WTC11 (cell line): Measurements from ENCODE around the gene KRT86. TPM values are rescaled to one million over a fixed set of nuclear protein-coding genes. Genes with fewer than 3 reads are reported as not detected.

Experiments
- ATAC-seq: fragments of 200-7000 bp; cut with Tn5 transposase; 2 replicates; pipeline ENCODE4 v1.10.0; 2021; ENCODE audit warnings: mild to moderate bottlenecking, moderate library complexity
- CTCF ChIA-PET: fragments of 300-600 bp; sonication (Branson Sonifier 250); formaldehyde crosslinking; loops from one replicate; lab custom pipeline; 2021; ENCODE audit warnings: antibody characterized with exemption; lab: Charles Lee
- POLR2A ChIA-PET: fragments of 350-600 bp; sonication (Branson Sonifier 250); formaldehyde crosslinking; loops from one replicate; lab custom pipeline; 2021; ENCODE audit warnings: antibody characterized with exemption; lab: Charles Lee
- DNase-seq: peaks from one replicate; pipeline ENCODE4 v3.0.0; 2021; ENCODE audit warnings: low spot score
- H3K27ac Mint-ChIP-seq: 2 replicates; pipeline ENCODE4 v1.8.0; 2021; ENCODE audit warnings: mixed read lengths
- H3K27me3 Mint-ChIP-seq: 2 replicates; pipeline ENCODE4 v1.8.0; 2021; ENCODE audit warnings: low read depth, mild to moderate bottlenecking, moderate library complexity, mixed read lengths
- H3K36me3 Mint-ChIP-seq: 2 replicates; pipeline ENCODE4 v1.8.0; 2021; ENCODE audit warnings: mixed read lengths
- H3K4me1 Mint-ChIP-seq: 2 replicates; pipeline ENCODE4 v1.8.0; 2022; ENCODE audit warnings: mixed read lengths
- H3K4me3 Mint-ChIP-seq: 2 replicates; pipeline ENCODE4 v1.8.0; 2021; ENCODE audit warnings: mild to moderate bottlenecking, moderate library complexity, mixed read lengths
- H3K9me3 Mint-ChIP-seq: 2 replicates; pipeline ENCODE4 v1.8.0; 2021; ENCODE audit warnings: mixed read lengths
- ELF4 ChIP-seq: sonication (generic); formaldehyde crosslinking; IDR thresholded peaks from 2 replicates; pipeline ENCODE4 v1.8.1; 2022; ENCODE audit warnings: low read depth, mild to moderate bottlenecking, moderate library complexity, missing genetic modification reagents
- EMX1 ChIP-seq: fragments of 250-450 bp; sonication (Bioruptor Pico); IDR thresholded peaks from 2 replicates; pipeline ENCODE4 v1.8.0; 2021; ENCODE audit warnings: mild to moderate bottlenecking
- IRF2 ChIP-seq: sonication (generic); formaldehyde crosslinking; IDR thresholded peaks from 2 replicates; pipeline ENCODE4 v1.8.0; 2022; ENCODE audit warnings: low read depth, missing genetic modification reagents, borderline replicate concordance
- NR3C1 ChIP-seq: sonication (generic); formaldehyde crosslinking; conservative IDR thresholded peaks from 2 replicates; pipeline ENCODE4 v1.8.1; 2023; ENCODE audit warnings: low read depth, mild to moderate bottlenecking, missing genetic modification reagents
- RELA ChIP-seq: sonication (generic); formaldehyde crosslinking; IDR thresholded peaks from 2 replicates; pipeline ENCODE4 v1.8.1; 2022; ENCODE audit warnings: missing genetic modification reagents, mild to moderate bottlenecking, borderline replicate concordance
- TEAD4 ChIP-seq: sonication (generic); formaldehyde crosslinking; IDR thresholded peaks from 2 replicates; pipeline ENCODE4 v1.8.0; 2022; ENCODE audit warnings: mild to moderate bottlenecking, missing genetic modification reagents
- ZNF416 ChIP-seq: fragments of 250-450 bp; sonication (Bioruptor Pico); IDR thresholded peaks from 2 replicates; pipeline ENCODE4 v1.9.0; 2021; ENCODE audit warnings: mild to moderate bottlenecking, inconsistent platforms
- ZNF423 ChIP-seq: fragments of 250-450 bp; sonication (Bioruptor Pico); IDR thresholded peaks from 2 replicates; pipeline ENCODE4 v2.1.2; 2022; ENCODE audit warnings: mild to moderate bottlenecking, moderate library complexity
- total RNA-seq: library from RNA; stranded (reverse); gene quantifications from 3 replicates; pipeline ENCODE4 v1.2.3, GENCODE V29; 2021
- TF ChIP-seq, protein P1 (sequence below): sonication (generic); formaldehyde crosslinking; IDR thresholded peaks from 2 replicates; pipeline ENCODE4 v1.8.0; 2023; ENCODE audit warnings: missing genetic modification reagents, mild to moderate bottlenecking, borderline replicate concordance
- TF ChIP-seq, protein P2 (sequence below): sonication (generic); formaldehyde crosslinking; IDR thresholded peaks from 2 replicates; pipeline ENCODE4 v1.8.0; 2023; ENCODE audit warnings: mild to moderate bottlenecking, missing genetic modification reagents
- TF ChIP-seq, protein P3 (sequence below): sonication (generic); formaldehyde crosslinking; IDR thresholded peaks from 2 replicates; pipeline ENCODE4 v1.8.0; 2022; ENCODE audit warnings: mild to moderate bottlenecking, missing genetic modification reagents
- TF ChIP-seq, protein P4 (sequence below): sonication (generic); formaldehyde crosslinking; IDR thresholded peaks from 2 replicates; pipeline ENCODE4 v1.8.0; 2023; ENCODE audit warnings: missing genetic modification reagents
- TF ChIP-seq, protein P5 (sequence below): fragments of 250-450 bp; sonication (Bioruptor Pico); IDR thresholded peaks from 2 replicates; pipeline ENCODE4 v1.9.0; 2021; ENCODE audit warnings: mild to moderate bottlenecking
- TF ChIP-seq, protein P6 (sequence below): fragments of 250-450 bp; sonication (Bioruptor Pico); IDR thresholded peaks from 2 replicates; pipeline ENCODE4 v1.9.0; 2021; ENCODE audit warnings: mild to moderate bottlenecking
- TF ChIP-seq, protein P7 (sequence below): sonication (generic); formaldehyde crosslinking; IDR thresholded peaks from 2 replicates; pipeline ENCODE4 v1.8.1; 2022; ENCODE audit warnings: low read depth, missing genetic modification reagents, borderline replicate concordance

The KRT86 gene
- total RNA-seq, 1 experiment from 2014 or later = 0.11 TPM

DNA sequence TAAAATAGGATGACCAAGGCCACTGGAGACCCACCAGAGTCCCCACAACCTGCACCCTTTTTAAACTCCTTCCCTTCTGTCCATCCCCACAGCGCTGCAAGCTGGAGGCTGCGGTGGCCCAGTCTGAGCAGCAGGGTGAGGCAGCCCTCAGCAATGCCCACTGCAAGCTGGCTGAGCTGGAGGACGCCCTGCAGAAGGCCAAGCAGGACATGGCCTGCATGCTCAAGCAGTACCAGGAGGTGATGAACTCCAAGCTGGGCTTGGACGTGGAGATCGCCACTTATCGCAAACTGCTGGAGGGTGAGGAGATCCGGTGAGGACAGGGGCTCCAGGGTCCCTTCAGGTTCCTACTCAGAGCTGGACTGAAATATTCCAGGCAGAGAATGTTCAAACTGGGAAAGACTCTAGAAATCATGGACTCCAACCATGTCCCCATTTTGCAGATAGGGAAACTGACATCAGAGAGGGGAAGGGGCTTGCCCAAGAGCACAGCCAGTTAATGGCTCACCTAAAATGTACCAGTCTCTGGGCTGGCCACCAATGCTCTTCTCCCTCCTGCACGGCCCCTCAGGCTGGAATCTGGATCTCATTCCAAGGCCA is 75.7 kb downstream of the KRT86 start:
- CTCF ChIA-PET = interaction anchor here (0.6 to 1.8 kb wide), 3 partner anchors 12 to 194 kb away, joined by 3 to 7 read pairs (median 7); no protein-coding TSS in a partner anchor
- 0 out of 2 replicates have a peak, but pooled peaks cover 3% of the 10 kb centered on the region for H3K4me1 Mint-ChIP-seq
- no peak overlapping the region for H3K27ac Mint-ChIP-seq
- H3K9me3 Mint-ChIP-seq = no peaks in the 10 kb centered on the region
- no peaks in the 10 kb centered on the region for H3K27me3 Mint-ChIP-seq
- no peaks in the 10 kb centered on the region for H3K36me3 Mint-ChIP-seq
- no peak for ATAC-seq
- H3K4me3 Mint-ChIP-seq = no peak overlapping the region
- POLR2A ChIA-PET = no interaction called here
- DNase-seq = no peak
- TF ChIP-seq, protein P1, sequence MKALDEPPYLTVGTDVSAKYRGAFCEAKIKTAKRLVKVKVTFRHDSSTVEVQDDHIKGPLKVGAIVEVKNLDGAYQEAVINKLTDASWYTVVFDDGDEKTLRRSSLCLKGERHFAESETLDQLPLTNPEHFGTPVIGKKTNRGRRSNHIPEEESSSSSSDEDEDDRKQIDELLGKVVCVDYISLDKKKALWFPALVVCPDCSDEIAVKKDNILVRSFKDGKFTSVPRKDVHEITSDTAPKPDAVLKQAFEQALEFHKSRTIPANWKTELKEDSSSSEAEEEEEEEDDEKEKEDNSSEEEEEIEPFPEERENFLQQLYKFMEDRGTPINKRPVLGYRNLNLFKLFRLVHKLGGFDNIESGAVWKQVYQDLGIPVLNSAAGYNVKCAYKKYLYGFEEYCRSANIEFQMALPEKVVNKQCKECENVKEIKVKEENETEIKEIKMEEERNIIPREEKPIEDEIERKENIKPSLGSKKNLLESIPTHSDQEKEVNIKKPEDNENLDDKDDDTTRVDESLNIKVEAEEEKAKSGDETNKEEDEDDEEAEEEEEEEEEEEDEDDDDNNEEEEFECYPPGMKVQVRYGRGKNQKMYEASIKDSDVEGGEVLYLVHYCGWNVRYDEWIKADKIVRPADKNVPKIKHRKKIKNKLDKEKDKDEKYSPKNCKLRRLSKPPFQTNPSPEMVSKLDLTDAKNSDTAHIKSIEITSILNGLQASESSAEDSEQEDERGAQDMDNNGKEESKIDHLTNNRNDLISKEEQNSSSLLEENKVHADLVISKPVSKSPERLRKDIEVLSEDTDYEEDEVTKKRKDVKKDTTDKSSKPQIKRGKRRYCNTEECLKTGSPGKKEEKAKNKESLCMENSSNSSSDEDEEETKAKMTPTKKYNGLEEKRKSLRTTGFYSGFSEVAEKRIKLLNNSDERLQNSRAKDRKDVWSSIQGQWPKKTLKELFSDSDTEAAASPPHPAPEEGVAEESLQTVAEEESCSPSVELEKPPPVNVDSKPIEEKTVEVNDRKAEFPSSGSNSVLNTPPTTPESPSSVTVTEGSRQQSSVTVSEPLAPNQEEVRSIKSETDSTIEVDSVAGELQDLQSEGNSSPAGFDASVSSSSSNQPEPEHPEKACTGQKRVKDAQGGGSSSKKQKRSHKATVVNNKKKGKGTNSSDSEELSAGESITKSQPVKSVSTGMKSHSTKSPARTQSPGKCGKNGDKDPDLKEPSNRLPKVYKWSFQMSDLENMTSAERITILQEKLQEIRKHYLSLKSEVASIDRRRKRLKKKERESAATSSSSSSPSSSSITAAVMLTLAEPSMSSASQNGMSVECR (CRISPR knock-in tag) = no peak
- TF ChIP-seq, protein P2, sequence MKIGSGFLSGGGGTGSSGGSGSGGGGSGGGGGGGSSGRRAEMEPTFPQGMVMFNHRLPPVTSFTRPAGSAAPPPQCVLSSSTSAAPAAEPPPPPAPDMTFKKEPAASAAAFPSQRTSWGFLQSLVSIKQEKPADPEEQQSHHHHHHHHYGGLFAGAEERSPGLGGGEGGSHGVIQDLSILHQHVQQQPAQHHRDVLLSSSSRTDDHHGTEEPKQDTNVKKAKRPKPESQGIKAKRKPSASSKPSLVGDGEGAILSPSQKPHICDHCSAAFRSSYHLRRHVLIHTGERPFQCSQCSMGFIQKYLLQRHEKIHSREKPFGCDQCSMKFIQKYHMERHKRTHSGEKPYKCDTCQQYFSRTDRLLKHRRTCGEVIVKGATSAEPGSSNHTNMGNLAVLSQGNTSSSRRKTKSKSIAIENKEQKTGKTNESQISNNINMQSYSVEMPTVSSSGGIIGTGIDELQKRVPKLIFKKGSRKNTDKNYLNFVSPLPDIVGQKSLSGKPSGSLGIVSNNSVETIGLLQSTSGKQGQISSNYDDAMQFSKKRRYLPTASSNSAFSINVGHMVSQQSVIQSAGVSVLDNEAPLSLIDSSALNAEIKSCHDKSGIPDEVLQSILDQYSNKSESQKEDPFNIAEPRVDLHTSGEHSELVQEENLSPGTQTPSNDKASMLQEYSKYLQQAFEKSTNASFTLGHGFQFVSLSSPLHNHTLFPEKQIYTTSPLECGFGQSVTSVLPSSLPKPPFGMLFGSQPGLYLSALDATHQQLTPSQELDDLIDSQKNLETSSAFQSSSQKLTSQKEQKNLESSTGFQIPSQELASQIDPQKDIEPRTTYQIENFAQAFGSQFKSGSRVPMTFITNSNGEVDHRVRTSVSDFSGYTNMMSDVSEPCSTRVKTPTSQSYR (CRISPR knock-in tag) = no peak
- no peak for TF ChIP-seq ELF4
- TF ChIP-seq, protein P3, sequence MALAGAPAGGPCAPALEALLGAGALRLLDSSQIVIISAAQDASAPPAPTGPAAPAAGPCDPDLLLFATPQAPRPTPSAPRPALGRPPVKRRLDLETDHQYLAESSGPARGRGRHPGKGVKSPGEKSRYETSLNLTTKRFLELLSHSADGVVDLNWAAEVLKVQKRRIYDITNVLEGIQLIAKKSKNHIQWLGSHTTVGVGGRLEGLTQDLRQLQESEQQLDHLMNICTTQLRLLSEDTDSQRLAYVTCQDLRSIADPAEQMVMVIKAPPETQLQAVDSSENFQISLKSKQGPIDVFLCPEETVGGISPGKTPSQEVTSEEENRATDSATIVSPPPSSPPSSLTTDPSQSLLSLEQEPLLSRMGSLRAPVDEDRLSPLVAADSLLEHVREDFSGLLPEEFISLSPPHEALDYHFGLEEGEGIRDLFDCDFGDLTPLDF (CRISPR knock-in tag) = no peak
- TF ChIP-seq RELA (CRISPR knock-in tag) = no peak

DNA sequence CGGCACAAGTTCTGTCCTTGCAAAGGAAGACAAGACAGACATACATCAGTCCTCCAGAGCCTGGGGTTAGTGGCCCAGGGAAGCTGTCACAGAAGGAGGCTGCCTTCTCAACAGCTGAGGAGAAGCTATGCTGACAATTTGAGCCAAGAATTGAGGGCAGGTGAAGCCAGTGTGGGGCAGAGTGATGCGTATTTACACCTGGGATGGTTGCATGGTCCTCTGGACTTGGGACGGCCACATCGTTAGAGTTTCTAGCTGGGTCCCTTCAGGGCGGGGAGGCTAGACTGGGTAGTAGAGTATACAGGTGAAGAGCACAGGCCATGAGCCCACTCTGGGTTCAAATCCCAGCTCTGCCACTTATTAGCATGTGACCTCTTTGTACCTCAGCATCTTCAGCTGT is 76.3 kb downstream of the KRT86 start:
- no peaks in the 10 kb centered on the region for H3K27me3 Mint-ChIP-seq
- H3K36me3 Mint-ChIP-seq = no peaks in the 10 kb centered on the region
- DNase-seq = no peak
- 0 out of 2 replicates have a peak, but pooled peaks cover 3% of the 10 kb centered on the region for H3K4me1 Mint-ChIP-seq
- ChIA-PET POLR2A (no interaction called here), CTCF (interaction anchor here (0.5 to 2.2 kb wide), 6 partner anchors 11 to 194 kb away, joined by 3 to 8 read pairs (median 6); no protein-coding TSS in a partner anchor)
- no peak for ATAC-seq
- H3K9me3 Mint-ChIP-seq = no peaks in the 10 kb centered on the region
- H3K4me3 Mint-ChIP-seq = no peak overlapping the region
- H3K27ac Mint-ChIP-seq = no peak overlapping the region
- no peak for TF ChIP-seq TEAD4 (CRISPR knock-in tag)
- TF ChIP-seq ZNF423 = no peak
- TF ChIP-seq, protein P4, sequence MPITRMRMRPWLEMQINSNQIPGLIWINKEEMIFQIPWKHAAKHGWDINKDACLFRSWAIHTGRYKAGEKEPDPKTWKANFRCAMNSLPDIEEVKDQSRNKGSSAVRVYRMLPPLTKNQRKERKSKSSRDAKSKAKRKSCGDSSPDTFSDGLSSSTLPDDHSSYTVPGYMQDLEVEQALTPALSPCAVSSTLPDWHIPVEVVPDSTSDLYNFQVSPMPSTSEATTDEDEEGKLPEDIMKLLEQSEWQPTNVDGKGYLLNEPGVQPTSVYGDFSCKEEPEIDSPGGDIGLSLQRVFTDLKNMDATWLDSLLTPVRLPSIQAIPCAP (CRISPR knock-in tag) = no peak
- TF ChIP-seq IRF2 (CRISPR knock-in tag) = no peak
- TF ChIP-seq, protein P5, sequence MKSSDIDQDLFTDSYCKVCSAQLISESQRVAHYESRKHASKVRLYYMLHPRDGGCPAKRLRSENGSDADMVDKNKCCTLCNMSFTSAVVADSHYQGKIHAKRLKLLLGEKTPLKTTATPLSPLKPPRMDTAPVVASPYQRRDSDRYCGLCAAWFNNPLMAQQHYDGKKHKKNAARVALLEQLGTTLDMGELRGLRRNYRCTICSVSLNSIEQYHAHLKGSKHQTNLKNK (CRISPR knock-in tag) = no peak
- TF ChIP-seq, protein P6, sequence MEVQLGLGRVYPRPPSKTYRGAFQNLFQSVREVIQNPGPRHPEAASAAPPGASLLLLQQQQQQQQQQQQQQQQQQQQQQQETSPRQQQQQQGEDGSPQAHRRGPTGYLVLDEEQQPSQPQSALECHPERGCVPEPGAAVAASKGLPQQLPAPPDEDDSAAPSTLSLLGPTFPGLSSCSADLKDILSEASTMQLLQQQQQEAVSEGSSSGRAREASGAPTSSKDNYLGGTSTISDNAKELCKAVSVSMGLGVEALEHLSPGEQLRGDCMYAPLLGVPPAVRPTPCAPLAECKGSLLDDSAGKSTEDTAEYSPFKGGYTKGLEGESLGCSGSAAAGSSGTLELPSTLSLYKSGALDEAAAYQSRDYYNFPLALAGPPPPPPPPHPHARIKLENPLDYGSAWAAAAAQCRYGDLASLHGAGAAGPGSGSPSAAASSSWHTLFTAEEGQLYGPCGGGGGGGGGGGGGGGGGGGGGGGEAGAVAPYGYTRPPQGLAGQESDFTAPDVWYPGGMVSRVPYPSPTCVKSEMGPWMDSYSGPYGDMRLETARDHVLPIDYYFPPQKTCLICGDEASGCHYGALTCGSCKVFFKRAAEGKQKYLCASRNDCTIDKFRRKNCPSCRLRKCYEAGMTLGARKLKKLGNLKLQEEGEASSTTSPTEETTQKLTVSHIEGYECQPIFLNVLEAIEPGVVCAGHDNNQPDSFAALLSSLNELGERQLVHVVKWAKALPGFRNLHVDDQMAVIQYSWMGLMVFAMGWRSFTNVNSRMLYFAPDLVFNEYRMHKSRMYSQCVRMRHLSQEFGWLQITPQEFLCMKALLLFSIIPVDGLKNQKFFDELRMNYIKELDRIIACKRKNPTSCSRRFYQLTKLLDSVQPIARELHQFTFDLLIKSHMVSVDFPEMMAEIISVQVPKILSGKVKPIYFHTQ (CRISPR knock-in tag) = no peak
- TF ChIP-seq, protein P7, sequence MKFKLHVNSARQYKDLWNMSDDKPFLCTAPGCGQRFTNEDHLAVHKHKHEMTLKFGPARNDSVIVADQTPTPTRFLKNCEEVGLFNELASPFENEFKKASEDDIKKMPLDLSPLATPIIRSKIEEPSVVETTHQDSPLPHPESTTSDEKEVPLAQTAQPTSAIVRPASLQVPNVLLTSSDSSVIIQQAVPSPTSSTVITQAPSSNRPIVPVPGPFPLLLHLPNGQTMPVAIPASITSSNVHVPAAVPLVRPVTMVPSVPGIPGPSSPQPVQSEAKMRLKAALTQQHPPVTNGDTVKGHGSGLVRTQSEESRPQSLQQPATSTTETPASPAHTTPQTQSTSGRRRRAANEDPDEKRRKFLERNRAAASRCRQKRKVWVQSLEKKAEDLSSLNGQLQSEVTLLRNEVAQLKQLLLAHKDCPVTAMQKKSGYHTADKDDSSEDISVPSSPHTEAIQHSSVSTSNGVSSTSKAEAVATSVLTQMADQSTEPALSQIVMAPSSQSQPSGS (CRISPR knock-in tag) = no peak
- no peak for TF ChIP-seq NR3C1
- TF ChIP-seq ZNF416 (CRISPR knock-in tag) = no peak
- TF ChIP-seq EMX1 = no peak
